ENCODE measurements around the gene C20orf202.

The C20orf202 gene

GRCh38 chr20:1187605-1188171, 15.6 kb upstream of the C20orf202 start:
- TF ChIP-seq CTCF (IDR thresholded peaks at IDR 0.05): no peak
- Histone ChIP-seq H3K27ac (no peak overlapping the region), H3K4me3 (no peak overlapping the region)
- no peak for DNase-seq (ENCODE audit: low spot score)

GRCh38 chr20:1188347-1188746, 14.9 kb upstream of the C20orf202 start:
- no peak for TF ChIP-seq CTCF (IDR thresholded peaks at IDR 0.05)
- H3K4me3 ChIP-seq: no peak overlapping the region
- no peak for DNase-seq (ENCODE audit: low spot score)
- no peak overlapping the region for H3K27ac ChIP-seq

- DNase-seq (ENCODE audit: low spot score): no peak
- no peak for TF ChIP-seq CTCF (IDR thresholded peaks at IDR 0.05)
- H3K4me3 ChIP-seq: no peak overlapping the region
These were observed 13.4 kb upstream of the C20orf202 start for GRCh38 chr20:1189827-1190226.

GRCh38 chr20:1190847-1191246, 12.4 kb upstream of the C20orf202 start:
- TF ChIP-seq CTCF (IDR thresholded peaks at IDR 0.05): no peak
- DNase-seq (ENCODE audit: low spot score): no peak
- no peak overlapping the region for H3K27ac ChIP-seq
- no peak overlapping the region for H3K4me3 ChIP-seq

More at GRCh38 chr20:1189827-1190226, 13.4 kb upstream of the C20orf202 start:
- H3K27ac ChIP-seq: no peak overlapping the region

GRCh38 chr20:1191299-1191698, 12.0 kb upstream of the C20orf202 start:
- H3K4me3 ChIP-seq: no peak overlapping the region
- H3K27ac ChIP-seq: no peak overlapping the region
- no peak for TF ChIP-seq CTCF (IDR thresholded peaks at IDR 0.05)
- DNase-seq (ENCODE audit: low spot score): no peak

- DNase-seq (ENCODE audit: low spot score): no peak
- Histone ChIP-seq H3K4me3 (no peak overlapping the region), H3K27ac (no peak overlapping the region)
- no peak for TF ChIP-seq CTCF (IDR thresholded peaks at IDR 0.05)
These were observed 8.0 kb upstream of the C20orf202 start for GRCh38 chr20:1195226-1195625.

- DNase-seq (ENCODE audit: low spot score): no peak
- Histone ChIP-seq H3K4me3 (no peak overlapping the region), H3K27ac (no peak overlapping the region)
- TF ChIP-seq CTCF (IDR thresholded peaks at IDR 0.05): no peak
These were observed 6.6 kb upstream of the C20orf202 start for GRCh38 chr20:1196634-1197033.

Measured in coronary artery (tissue), 2 donors.